Loucy (cell line): Measurements from ENCODE around the gene KDM4B.

Source experiments
- H2AFZ ChIP-seq: fragments of 200-600 bp; sonication (generic); 2 replicates; pipeline ENCODE4 v1.6.0; 2016; ENCODE audit warnings: antibody characterized with exemption, mild to moderate bottlenecking, low read length, moderate library complexity
- H3F3A ChIP-seq: fragments of 200-600 bp; 2 replicates; pipeline ENCODE4 v1.6.0; 2016; ENCODE audit warnings: antibody characterized with exemption, low read depth, mild to moderate bottlenecking
- H3K27me3 ChIP-seq: fragments of 200-600 bp; sonication (generic); 2 replicates; pipeline ENCODE4 v1.6.1; 2014; ENCODE audit warnings: low read length, mild to moderate bottlenecking; ENCODE audit not compliant: insufficient read depth, poor library complexity, severe bottlenecking
- H3K36me3 ChIP-seq: fragments of 200-600 bp; sonication (generic); 2 replicates; pipeline ENCODE4 v1.6.1; 2016; ENCODE audit warnings: low read length; ENCODE audit not compliant: insufficient read depth
- H3K4me1 ChIP-seq: fragments of 200-600 bp; sonication (generic); 2 replicates; pipeline ENCODE4 v1.5.1; 2014; ENCODE audit warnings: low read length, mild to moderate bottlenecking; ENCODE audit not compliant: insufficient read depth, poor library complexity, severe bottlenecking
- H3K4me2 ChIP-seq: fragments of 200-600 bp; sonication (generic); 2 replicates; pipeline ENCODE4 v1.6.0; 2014; ENCODE audit warnings: antibody characterized with exemption, low read length, low read depth, mild to moderate bottlenecking; ENCODE audit not compliant: poor library complexity, severe bottlenecking
- H3K4me3 ChIP-seq: fragments of 200-600 bp; sonication (generic); 2 replicates; pipeline ENCODE4 v1.5.1; 2014; ENCODE audit warnings: low read length, mild to moderate bottlenecking, mixed read lengths; ENCODE audit not compliant: poor library complexity, severe bottlenecking
- H3K79me2 ChIP-seq: fragments of 200-600 bp; sonication (generic); 2 replicates; pipeline ENCODE4 v1.6.1; 2014; ENCODE audit warnings: low read length; ENCODE audit not compliant: insufficient read depth
- H3K9ac ChIP-seq: fragments of 200-600 bp; sonication (generic); 2 replicates; pipeline ENCODE4 v1.6.0; 2014; ENCODE audit warnings: mild to moderate bottlenecking, low read depth, low read length, moderate library complexity; ENCODE audit not compliant: poor library complexity, severe bottlenecking
- H3K9me2 ChIP-seq: fragments of 200-600 bp; sonication (generic); replicated peaks from 2 replicates; pipeline ENCODE4 v1.6.1; 2016; ENCODE audit warnings: low read depth, low read length, mixed read lengths
- H3K9me3 ChIP-seq: fragments of 200-600 bp; sonication (generic); 2 replicates; pipeline ENCODE4 v1.6.1; 2014; ENCODE audit warnings: mild to moderate bottlenecking, antibody characterized with exemption, low read length, low read depth; ENCODE audit not compliant: insufficient read depth
- H4K20me1 ChIP-seq: fragments of 200-600 bp; sonication (generic); 2 replicates; pipeline ENCODE4 v1.6.0; 2014; ENCODE audit warnings: antibody characterized with exemption, low read length, mild to moderate bottlenecking; ENCODE audit not compliant: insufficient read depth, poor library complexity, severe bottlenecking
- CTCF ChIP-seq: fragments of 200-600 bp; sonication (generic); conservative IDR thresholded peaks from 2 replicates; pipeline ENCODE4 v1.5.1; 2014; ENCODE audit warnings: mild to moderate bottlenecking, antibody characterized with exemption, low read length
- EZH2phosphoT487 ChIP-seq: fragments of 200-600 bp; IDR thresholded peaks from 2 replicates; pipeline ENCODE4 v1.6.1; 2018; ENCODE audit warnings: antibody characterized with exemption, mild to moderate bottlenecking, moderate library complexity, borderline replicate concordance

Gene KDM4B

DNA sequence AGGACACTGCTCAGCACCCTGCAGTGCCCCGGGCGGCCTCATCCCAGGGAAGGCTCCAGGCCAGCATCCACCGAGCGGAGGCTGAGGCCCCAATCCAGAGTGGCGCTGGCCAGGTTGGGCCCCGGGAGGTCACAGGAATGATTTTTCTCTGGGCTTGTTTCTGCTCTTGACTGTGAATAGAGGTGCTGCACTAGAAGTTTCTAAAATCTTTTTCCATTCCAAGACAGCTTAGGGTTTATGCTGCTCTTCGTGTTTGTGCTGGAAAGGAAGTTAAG, 15.1 kb downstream of the KDM4B start:
- no peaks in the 10 kb centered on the region for H3F3A ChIP-seq
- H3K4me2 ChIP-seq: no peak overlapping the region
- peaks cover 10% of the 10 kb centered on the region; the same call in 1 of the 2 replicates for H3K36me3 ChIP-seq
- no peaks in the 10 kb centered on the region for H3K9me3 ChIP-seq
- TF ChIP-seq EZH2phosphoT487 (no peak), CTCF (no peak)
- H3K79me2 ChIP-seq: peaks cover 97% of the 10 kb centered on the region
- H3K9me2 ChIP-seq: no peaks in the 10 kb centered on the region
- H3K9ac ChIP-seq: no peak overlapping the region
- H3K27me3 ChIP-seq: no peaks in the 10 kb centered on the region
- peaks cover under 1% of the 10 kb centered on the region for H3K4me1 ChIP-seq
- H2AFZ ChIP-seq: no peak overlapping the region
- peaks cover 63% of the 10 kb centered on the region for H4K20me1 ChIP-seq
- H3K4me3 ChIP-seq: no peak overlapping the region

- Histone ChIP-seq H3K79me2 (peaks cover 97% of the 10 kb centered on the region), H4K20me1 (peaks cover 59% of the 10 kb centered on the region), H3K4me1 (no peaks in the 10 kb centered on the region)
Measured at GRCh38 chr19:4984438-4984990, 15.6 kb downstream of the KDM4B start.

DNA sequence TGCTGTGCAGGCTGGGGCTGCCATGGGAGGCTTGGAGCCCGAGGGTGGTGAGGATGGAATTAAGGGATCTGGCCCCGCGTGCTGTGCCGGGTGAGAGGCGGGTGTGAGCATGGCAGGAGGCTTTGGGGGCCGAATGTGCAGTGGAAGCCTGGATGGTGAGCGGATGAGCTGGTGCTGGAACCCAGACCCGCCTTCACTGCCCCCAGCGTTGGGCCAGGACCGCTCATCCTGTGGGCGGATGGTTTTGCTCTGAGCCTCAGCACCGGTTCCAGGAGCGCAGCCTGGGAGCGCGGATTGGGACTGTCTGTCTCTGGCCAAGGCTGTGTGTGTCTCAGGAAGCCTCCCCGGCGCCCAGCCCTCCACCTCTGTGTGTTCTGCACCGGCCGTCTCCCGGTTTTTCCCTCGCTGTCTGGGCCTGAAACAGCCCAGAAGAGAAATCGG, 16.7 kb downstream of the KDM4B start:
- H3K36me3 ChIP-seq: peaks cover 10% of the 10 kb centered on the region; the same call in 1 of the 2 replicates
- no peaks in the 10 kb centered on the region for H3F3A ChIP-seq
- no peak overlapping the region for H3K4me3 ChIP-seq
- no peaks in the 10 kb centered on the region for H3K27me3 ChIP-seq
- peaks cover 97% of the 10 kb centered on the region for H3K79me2 ChIP-seq
- peaks cover 68% of the 10 kb centered on the region for H4K20me1 ChIP-seq
- no peaks in the 10 kb centered on the region for H3K4me1 ChIP-seq
- no peak for TF ChIP-seq EZH2phosphoT487
- TF ChIP-seq CTCF: no peak
- H3K4me2 ChIP-seq: no peak overlapping the region
- H2AFZ ChIP-seq: no peak overlapping the region
- no peaks in the 10 kb centered on the region for H3K9me3 ChIP-seq
- H3K9me2 ChIP-seq: no peaks in the 10 kb centered on the region
- no peak overlapping the region for H3K9ac ChIP-seq

More at GRCh38 chr19:4984438-4984990, 15.6 kb downstream of the KDM4B start:
- H3K36me3 ChIP-seq: peaks cover 10% of the 10 kb centered on the region; the same call in 1 of the 2 replicates
- H2AFZ ChIP-seq: no peak overlapping the region
- H3K9ac ChIP-seq: no peak overlapping the region
- no peaks in the 10 kb centered on the region for H3K27me3 ChIP-seq
- no peak for TF ChIP-seq CTCF
- no peak for TF ChIP-seq EZH2phosphoT487
- no peaks in the 10 kb centered on the region for H3K9me3 ChIP-seq
- no peak overlapping the region for H3K4me2 ChIP-seq
- no peaks in the 10 kb centered on the region for H3K9me2 ChIP-seq
- no peaks in the 10 kb centered on the region for H3F3A ChIP-seq
- no peak overlapping the region for H3K4me3 ChIP-seq
